HEK293 (cell line): ENCODE results near the gene CDH23.
A peak's percentile ranks its signal among the peaks of the same experiment; 100 is the strongest.

ENCODE experiments used
- CTCF ChIA-PET: fragments of 350-600 bp; formaldehyde crosslinking; extraction: SDS; loops from one replicate; lab custom pipeline; 2021; ENCODE audit warnings: antibody characterized with exemption; lab: Yijun Ruan, JAX
- POLR2A ChIA-PET: fragments of 300-600 bp; formaldehyde crosslinking; extraction: SDS; loops from one replicate; lab custom pipeline; 2020; ENCODE audit warnings: antibody characterized with exemption, inconsistent platforms; lab: Yijun Ruan, JAX
- H3K27ac ChIP-seq: fragments of 200-500 bp; sonication (Bioruptor generic); 2 replicates; pipeline ENCODE4 v1.5.1; 2014; ENCODE audit warnings: low read depth, low read length, control low read depth, inconsistent platforms; ENCODE audit errors: extremely low read depth
- H3K36me3 ChIP-seq, 2 experiments: fragments of 200-500 bp in 1 of 2; sonication (Bioruptor generic) in 1 of 2; 1 replicate in 1 of 2; 2 replicates in 1 of 2; pipeline ENCODE4 v1.5.1; 2014 to 2017; ENCODE audit warnings: inconsistent platforms in 2 of 2, low read length in 2 of 2; ENCODE audit not compliant: control insufficient read depth in 2 of 2, insufficient read depth in 1 of 2
- H3K4me1 ChIP-seq: fragments of 200-500 bp; sonication (Bioruptor generic); 2 replicates; pipeline ENCODE4 v1.5.1; 2014; ENCODE audit warnings: mild to moderate bottlenecking, low read length, inconsistent platforms; ENCODE audit not compliant: control insufficient read depth, insufficient read depth
- H3K4me3 ChIP-seq: 2 replicates; pipeline ENCODE4 v1.5.1; 2011; ENCODE audit warnings: low read depth, mild to moderate bottlenecking, control low read depth, low read length, moderate library complexity
- H3K9me3 ChIP-seq: fragments of 200-500 bp; sonication (Bioruptor generic); 2 replicates; pipeline ENCODE4 v1.5.1; 2014; ENCODE audit warnings: low read depth, low read length, inconsistent platforms; ENCODE audit not compliant: control insufficient read depth, insufficient read depth
- EGR2 ChIP-seq: fragments of 450-650 bp; formaldehyde crosslinking; IDR thresholded peaks from 2 replicates; pipeline ENCODE4 v1.5.1; 2016; ENCODE audit warnings: low read depth, missing biosample characterization, missing genetic modification characterization
- ELK4 ChIP-seq: IDR thresholded peaks from 2 replicates; pipeline ENCODE4 v1.6.1; 2011; ENCODE audit warnings: mild to moderate bottlenecking, low read depth, low read length, borderline replicate concordance
- REPIN1 ChIP-seq: fragments of 450-650 bp; formaldehyde crosslinking; IDR thresholded peaks from 2 replicates; pipeline ENCODE4 v1.5.1; 2017; ENCODE audit warnings: missing biosample characterization, missing genetic modification characterization, low read depth
- ZBTB20 ChIP-seq: fragments of 450-650 bp; formaldehyde crosslinking; IDR thresholded peaks from 2 replicates; pipeline ENCODE4 v1.5.1; 2016; ENCODE audit warnings: missing biosample characterization, missing genetic modification characterization
- ZNF138 ChIP-seq: fragments of 450-650 bp; formaldehyde crosslinking; IDR thresholded peaks from 2 replicates; pipeline ENCODE4 v1.5.1; 2016; ENCODE audit warnings: missing biosample characterization, missing genetic modification characterization, borderline replicate concordance
- ZNF16 ChIP-seq: fragments of 450-650 bp; formaldehyde crosslinking; IDR thresholded peaks from 2 replicates; pipeline ENCODE4 v1.5.1; 2016; ENCODE audit warnings: low read depth, missing biosample characterization, missing genetic modification characterization
- ZNF214 ChIP-seq: fragments of 450-650 bp; formaldehyde crosslinking; IDR thresholded peaks from 2 replicates; pipeline ENCODE4 v1.5.1; 2017; ENCODE audit warnings: missing biosample characterization, mild to moderate bottlenecking, missing genetic modification characterization, borderline replicate concordance
- ZNF266 ChIP-seq: fragments of 450-650 bp; formaldehyde crosslinking; IDR thresholded peaks from 2 replicates; pipeline ENCODE4 v1.5.1; 2016; ENCODE audit warnings: missing biosample characterization, missing genetic modification characterization, low read depth
- ZNF362 ChIP-seq: fragments of 450-650 bp; formaldehyde crosslinking; IDR thresholded peaks from 2 replicates; pipeline ENCODE4 v1.5.1; 2016; ENCODE audit warnings: missing biosample characterization, missing genetic modification characterization
- ZNF423 ChIP-seq: fragments of 450-650 bp; formaldehyde crosslinking; IDR thresholded peaks from 2 replicates; pipeline ENCODE4 v1.5.1; 2016; ENCODE audit warnings: missing biosample characterization, missing genetic modification characterization
- ZNF501 ChIP-seq: fragments of 450-650 bp; formaldehyde crosslinking; IDR thresholded peaks from 2 replicates; pipeline ENCODE4 v1.5.1; 2016; ENCODE audit warnings: missing biosample characterization, missing genetic modification characterization
- ZNF514 ChIP-seq: fragments of 450-650 bp; formaldehyde crosslinking; IDR thresholded peaks from 2 replicates; pipeline ENCODE4 v1.5.1; 2016; ENCODE audit warnings: missing biosample characterization, missing genetic modification characterization
- ZNF518A ChIP-seq: fragments of 450-650 bp; formaldehyde crosslinking; conservative IDR thresholded peaks from 2 replicates; pipeline ENCODE4 v1.5.1; 2016; ENCODE audit warnings: low read depth, missing biosample characterization, missing genetic modification characterization
- ZNF555 ChIP-seq: fragments of 450-650 bp; formaldehyde crosslinking; conservative IDR thresholded peaks from 2 replicates; pipeline ENCODE4 v1.5.1; 2017; ENCODE audit warnings: missing biosample characterization, mild to moderate bottlenecking, missing genetic modification characterization, inconsistent platforms
- ZNF596 ChIP-seq: fragments of 450-650 bp; IDR thresholded peaks from 2 replicates; pipeline ENCODE4 v1.5.0; 2018; ENCODE audit warnings: missing biosample characterization, mild to moderate bottlenecking, missing genetic modification characterization, moderate library complexity
- ZNF768 ChIP-seq: fragments of 450-650 bp; formaldehyde crosslinking; IDR thresholded peaks from 2 replicates; pipeline ENCODE4 v1.5.1; 2018; ENCODE audit warnings: missing biosample characterization, mild to moderate bottlenecking, missing genetic modification characterization
- TF ChIP-seq, protein P1 (sequence below): fragments of 450-650 bp; formaldehyde crosslinking; IDR thresholded peaks from 2 replicates; pipeline ENCODE4 v1.5.1; 2016; ENCODE audit warnings: missing biosample characterization, missing genetic modification characterization
- TF ChIP-seq, protein P2 (sequence below): fragments of 450-650 bp; formaldehyde crosslinking; IDR thresholded peaks from 2 replicates; pipeline ENCODE4; 2016; ENCODE audit warnings: missing biosample characterization, missing genetic modification characterization
- TF ChIP-seq, protein P3 (sequence below): fragments of 450-650 bp; formaldehyde crosslinking; IDR thresholded peaks from 2 replicates; pipeline ENCODE4 v1.5.1; 2016; ENCODE audit warnings: missing biosample characterization, missing genetic modification characterization

The CDH23 gene

DNA sequence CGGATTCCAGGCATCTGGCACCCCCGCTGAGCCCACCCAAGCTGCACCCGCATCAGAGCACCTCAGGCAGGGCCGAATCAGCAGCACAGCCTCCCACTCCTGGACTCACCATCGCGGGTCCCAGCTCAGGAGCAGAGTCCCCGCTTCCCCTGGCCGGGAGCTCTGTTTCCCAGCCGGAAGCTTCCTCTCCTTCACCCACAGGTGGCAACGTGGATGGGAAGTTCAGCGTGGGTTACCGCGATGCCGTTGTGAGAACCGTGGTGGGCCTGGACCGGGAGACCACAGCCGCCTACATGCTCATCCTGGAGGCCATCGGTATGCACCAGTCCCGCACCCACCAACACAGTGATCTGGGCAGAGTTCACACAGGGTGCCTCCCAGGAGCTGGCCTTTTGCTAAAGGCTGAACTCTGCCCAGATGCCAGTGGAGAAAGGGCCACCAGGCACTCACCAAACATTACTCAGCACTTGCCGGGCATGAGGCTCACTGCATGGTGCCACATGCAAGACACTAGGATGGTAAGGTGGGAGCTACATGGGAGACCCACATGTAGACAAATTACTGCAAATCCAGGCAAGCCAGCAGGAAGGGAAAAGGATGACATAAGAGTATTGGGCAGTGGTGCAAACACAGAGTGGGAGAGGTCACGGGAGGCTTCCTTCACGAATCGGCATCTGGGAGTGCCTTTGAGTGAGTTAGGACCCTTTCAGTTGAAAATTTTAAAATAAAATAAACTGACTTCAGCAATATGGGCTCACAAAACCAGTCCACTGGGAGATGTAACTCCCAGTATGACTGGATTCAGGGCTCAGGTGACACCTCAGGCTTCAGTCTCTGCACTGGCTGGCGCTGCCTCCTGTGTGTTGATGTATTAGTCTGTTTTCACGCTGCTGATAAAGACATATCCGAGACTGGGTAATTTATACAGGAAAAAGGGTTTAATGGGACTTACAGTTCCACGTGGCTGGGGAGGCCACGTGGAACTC lies 312.5 kb downstream of the CDH23 start:
- POLR2A ChIA-PET: interaction anchor here (0.6 kb wide), 1 partner anchor 390 kb away, joined by 3 read pairs; the partner anchor contains the start of gene SLC29A3
- H3K27ac ChIP-seq: no peak overlapping the region
- TF ChIP-seq ZNF16 (tag by site-specific recombination): no peak
- peak; percentile 21; the same call in 1 of the 2 replicates for TF ChIP-seq EGR2 (tag by site-specific recombination)
- CTCF ChIA-PET: interaction anchor here (0.6 to 6.3 kb wide), 33 partner anchors 8 to 399 kb away, joined by 3 to 108 read pairs (median 4); partner anchors contain the start of genes SLC29A3 and VSIR
- H3K4me1 ChIP-seq: no peaks in the 10 kb centered on the region
- H3K36me3 ChIP-seq: no peaks in the 10 kb centered on the region
- H3K4me3 ChIP-seq: no peak overlapping the region
- H3K9me3 ChIP-seq: no peaks in the 10 kb centered on the region

GRCh38 chr10:71710519-71710918 lies 313.8 kb downstream of the CDH23 start:
- no peaks in the 10 kb centered on the region for H3K9me3 ChIP-seq
- H3K27ac ChIP-seq: no peak overlapping the region
- ChIA-PET CTCF (interaction anchor here (0.7 kb wide), 2 partner anchors 16 to 141 kb away, joined by 3 read pairs; no protein-coding TSS in a partner anchor), POLR2A (no interaction called here)
- no peaks in the 10 kb centered on the region for H3K4me1 ChIP-seq
- H3K36me3 ChIP-seq: no peaks in the 10 kb centered on the region
- H3K4me3 ChIP-seq: no peak overlapping the region
- TF ChIP-seq ZNF514: no peak
- no peak for TF ChIP-seq ZNF555 (tag by site-specific recombination)
- TF ChIP-seq ZNF596: no peak
- TF ChIP-seq, protein P1, sequence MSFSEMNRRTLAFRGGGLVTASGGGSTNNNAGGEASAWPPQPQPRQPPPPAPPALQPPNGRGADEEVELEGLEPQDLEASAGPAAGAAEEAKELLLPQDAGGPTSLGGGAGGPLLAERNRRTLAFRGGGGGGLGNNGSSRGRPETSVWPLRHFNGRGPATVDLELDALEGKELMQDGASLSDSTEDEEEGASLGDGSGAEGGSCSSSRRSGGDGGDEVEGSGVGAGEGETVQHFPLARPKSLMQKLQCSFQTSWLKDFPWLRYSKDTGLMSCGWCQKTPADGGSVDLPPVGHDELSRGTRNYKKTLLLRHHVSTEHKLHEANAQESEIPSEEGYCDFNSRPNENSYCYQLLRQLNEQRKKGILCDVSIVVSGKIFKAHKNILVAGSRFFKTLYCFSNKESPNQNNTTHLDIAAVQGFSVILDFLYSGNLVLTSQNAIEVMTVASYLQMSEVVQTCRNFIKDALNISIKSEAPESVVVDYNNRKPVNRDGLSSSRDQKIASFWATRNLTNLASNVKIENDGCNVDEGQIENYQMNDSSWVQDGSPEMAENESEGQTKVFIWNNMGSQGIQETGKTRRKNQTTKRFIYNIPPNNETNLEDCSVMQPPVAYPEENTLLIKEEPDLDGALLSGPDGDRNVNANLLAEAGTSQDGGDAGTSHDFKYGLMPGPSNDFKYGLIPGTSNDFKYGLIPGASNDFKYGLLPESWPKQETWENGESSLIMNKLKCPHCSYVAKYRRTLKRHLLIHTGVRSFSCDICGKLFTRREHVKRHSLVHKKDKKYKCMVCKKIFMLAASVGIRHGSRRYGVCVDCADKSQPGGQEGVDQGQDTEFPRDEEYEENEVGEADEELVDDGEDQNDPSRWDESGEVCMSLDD (tag by site-specific recombination): no peak
- TF ChIP-seq ZNF214 (tag by site-specific recombination): no peak
- no peak for TF ChIP-seq ELK4
- no peak for TF ChIP-seq ZNF362 (tag by site-specific recombination)
- no peak for TF ChIP-seq ZNF266 (tag by site-specific recombination)
- no peak for TF ChIP-seq REPIN1 (tag by site-specific recombination)
- no peak for TF ChIP-seq ZNF501 (tag by site-specific recombination)
- TF ChIP-seq ZNF518A (tag by site-specific recombination): no peak
- no peak for TF ChIP-seq ZNF138 (tag by site-specific recombination)
- TF ChIP-seq, protein P2, sequence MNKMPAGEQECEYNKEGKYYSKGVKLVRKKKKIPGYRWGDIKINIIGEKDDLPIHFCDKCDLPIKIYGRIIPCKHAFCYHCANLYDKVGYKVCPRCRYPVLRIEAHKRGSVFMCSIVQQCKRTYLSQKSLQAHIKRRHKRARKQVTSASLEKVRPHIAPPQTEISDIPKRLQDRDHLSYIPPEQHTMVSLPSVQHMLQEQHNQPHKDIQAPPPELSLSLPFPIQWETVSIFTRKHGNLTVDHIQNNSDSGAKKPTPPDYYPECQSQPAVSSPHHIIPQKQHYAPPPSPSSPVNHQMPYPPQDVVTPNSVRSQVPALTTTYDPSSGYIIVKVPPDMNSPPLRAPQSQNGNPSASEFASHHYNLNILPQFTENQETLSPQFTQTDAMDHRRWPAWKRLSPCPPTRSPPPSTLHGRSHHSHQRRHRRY: no peak
- no peak for TF ChIP-seq ZNF768 (tag by site-specific recombination)
- TF ChIP-seq, protein P3, sequence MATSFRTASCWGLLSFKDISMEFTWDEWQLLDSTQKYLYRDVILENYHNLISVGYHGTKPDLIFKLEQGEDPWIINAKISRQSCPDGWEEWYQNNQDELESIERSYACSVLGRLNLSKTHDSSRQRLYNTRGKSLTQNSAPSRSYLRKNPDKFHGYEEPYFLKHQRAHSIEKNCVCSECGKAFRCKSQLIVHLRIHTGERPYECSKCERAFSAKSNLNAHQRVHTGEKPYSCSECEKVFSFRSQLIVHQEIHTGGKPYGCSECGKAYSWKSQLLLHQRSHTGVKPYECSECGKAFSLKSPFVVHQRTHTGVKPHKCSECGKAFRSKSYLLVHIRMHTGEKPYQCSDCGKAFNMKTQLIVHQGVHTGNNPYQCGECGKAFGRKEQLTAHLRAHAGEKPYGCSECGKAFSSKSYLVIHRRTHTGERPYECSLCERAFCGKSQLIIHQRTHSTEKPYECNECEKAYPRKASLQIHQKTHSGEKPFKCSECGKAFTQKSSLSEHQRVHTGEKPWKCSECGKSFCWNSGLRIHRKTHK (tag by site-specific recombination): no peak
- TF ChIP-seq ZNF423: no peak
- TF ChIP-seq ZBTB20 (tag by site-specific recombination): no peak
